Measurements from ENCODE around the gene BBS9. TPM values are rescaled to one million over a fixed set of nuclear protein-coding genes. Genes with fewer than 3 reads are reported as not detected.

Gene BBS9
- total and polyA plus RNA-seq, 4 experiments from 2014 or later, result 13.9 to 27.3 (median 24.8) TPM

- Mint-ChIP-seq H3K36me3 (peaks cover 34 to 68% of the 10 kb centered on the region in 2 donors), H3K4me1 (peaks cover 0 to 1% (median 0%) of the 10 kb centered on the region in 4 donors), H3K4me3 (no peak overlapping the region), H3K27me3 (no peaks in the 10 kb centered on the region), H3K9me3 (no peaks in the 10 kb centered on the region), H3K27ac (no peak overlapping the region)
- Histone ChIP-seq H3K9me3 (ENCODE audit: control insufficient read depth in 1 of 2, low read length in 2 of 2) (no peaks in the 10 kb centered on the region), H3K4me1 (ENCODE audit: insufficient read depth, low read length) (no peaks in the 10 kb centered on the region), H3K27ac (ENCODE audit: low read depth, low read length) (no peak overlapping the region), H3K36me3 (ENCODE audit: insufficient read depth, low read length) (no peaks in the 10 kb centered on the region), H3K27me3 (ENCODE audit: insufficient read depth, low read length) (no peaks in the 10 kb centered on the region), H3K4me3 (ENCODE audit: low read length in 2 of 2) (no peak overlapping the region)
- intact Hi-C loops (cut with micrococcal nuclease), result no loop called here
- DNase-seq, result no peak
- ChIA-PET POLR2A (ENCODE audit: partially characterized antibody) (no interaction called here), CTCF (ENCODE audit: partially characterized antibody) (no interaction called here)
Observed at GRCh38 chr7:33643530-33643929, 514.2 kb downstream of the BBS9 start.

- DNase-seq, result no peak
- no peak overlapping the region for H3K27ac Mint-ChIP-seq
- Histone ChIP-seq H3K9me3 (ENCODE audit: control insufficient read depth in 1 of 2, low read length in 2 of 2) (no peaks in the 10 kb centered on the region), H3K27ac (ENCODE audit: low read depth, low read length) (no peak overlapping the region), H3K4me3 (ENCODE audit: low read length in 2 of 2) (no peak overlapping the region), H3K4me1 (ENCODE audit: insufficient read depth, low read length) (no peaks in the 10 kb centered on the region), H3K36me3 (ENCODE audit: insufficient read depth, low read length) (no peaks in the 10 kb centered on the region), H3K27me3 (ENCODE audit: insufficient read depth, low read length) (no peaks in the 10 kb centered on the region)
- peaks cover 35 to 73% of the 10 kb centered on the region in 2 donors for H3K36me3 Mint-ChIP-seq
- CTCF ChIA-PET (ENCODE audit: partially characterized antibody), result no interaction called here
- POLR2A ChIA-PET (ENCODE audit: partially characterized antibody), result no interaction called here
- H3K27me3 Mint-ChIP-seq, result no peaks in the 10 kb centered on the region
- no peaks in the 10 kb centered on the region for H3K9me3 Mint-ChIP-seq
- intact Hi-C loops (cut with micrococcal nuclease), result no loop called here
- no peak overlapping the region for H3K4me3 Mint-ChIP-seq
- peaks cover 0 to 1% (median 0%) of the 10 kb centered on the region in 4 donors for H3K4me1 Mint-ChIP-seq
Observed at GRCh38 chr7:33644489-33644888, 515.1 kb downstream of the BBS9 start.

- H3K36me3 ChIP-seq (ENCODE audit: insufficient read depth, low read length), result no peaks in the 10 kb centered on the region
- ChIA-PET POLR2A (ENCODE audit: partially characterized antibody) (no interaction called here), CTCF (ENCODE audit: partially characterized antibody) (no interaction called here)
- Mint-ChIP-seq H3K36me3 (peaks cover 30 to 75% of the 10 kb centered on the region in 2 donors), H3K27me3 (no peaks in the 10 kb centered on the region), H3K4me1 (peaks cover 0 to 1% (median 0%) of the 10 kb centered on the region in 4 donors), H3K4me3 (no peak overlapping the region), H3K27ac (no peak overlapping the region), H3K9me3 (peaks cover 0 to 2% (median 0%) of the 10 kb centered on the region in 8 donors)
- no peak overlapping the region for H3K27ac ChIP-seq (ENCODE audit: low read depth, low read length)
- no peaks in the 10 kb centered on the region for H3K9me3 ChIP-seq (ENCODE audit: control insufficient read depth in 1 of 2, low read length in 2 of 2)
- DNase-seq, result no peak
- H3K27me3 ChIP-seq (ENCODE audit: insufficient read depth, low read length), result no peaks in the 10 kb centered on the region
- intact Hi-C loops (cut with micrococcal nuclease), result no loop called here
- no peaks in the 10 kb centered on the region for H3K4me1 ChIP-seq (ENCODE audit: insufficient read depth, low read length)
- no peak overlapping the region for H3K4me3 ChIP-seq (ENCODE audit: low read length in 2 of 2)
Observed at GRCh38 chr7:33645104-33645503, 515.7 kb downstream of the BBS9 start.

GRCh38 chr7:33646166-33646565 is 516.8 kb downstream of the BBS9 start:
- no peaks in the 10 kb centered on the region for H3K27me3 Mint-ChIP-seq
- no peak for DNase-seq
- H3K4me3 Mint-ChIP-seq, result no peak overlapping the region
- peaks cover 23 to 76% of the 10 kb centered on the region in 2 donors for H3K36me3 Mint-ChIP-seq
- intact Hi-C loops (cut with micrococcal nuclease), result no loop called here
- CTCF ChIA-PET (ENCODE audit: partially characterized antibody), result no interaction called here
- H3K4me3 ChIP-seq (ENCODE audit: low read length in 2 of 2), result no peak overlapping the region
- no peaks in the 10 kb centered on the region for H3K27me3 ChIP-seq (ENCODE audit: insufficient read depth, low read length)
- H3K4me1 Mint-ChIP-seq, result peaks cover 0 to 1% (median 0%) of the 10 kb centered on the region in 4 donors
- peaks cover 0 to 2% (median 0%) of the 10 kb centered on the region in 8 donors for H3K9me3 Mint-ChIP-seq
- H3K27ac Mint-ChIP-seq, result no peak overlapping the region
- H3K9me3 ChIP-seq (ENCODE audit: control insufficient read depth in 1 of 2, low read length in 2 of 2), result no peaks in the 10 kb centered on the region
- POLR2A ChIA-PET (ENCODE audit: partially characterized antibody), result no interaction called here
- H3K27ac ChIP-seq (ENCODE audit: low read depth, low read length), result no peak overlapping the region
- no peaks in the 10 kb centered on the region for H3K36me3 ChIP-seq (ENCODE audit: insufficient read depth, low read length)
- no peaks in the 10 kb centered on the region for H3K4me1 ChIP-seq (ENCODE audit: insufficient read depth, low read length)

- peaks cover 23 to 80% of the 10 kb centered on the region in 2 donors for H3K36me3 Mint-ChIP-seq
- Histone ChIP-seq H3K9me3 (ENCODE audit: control insufficient read depth in 1 of 2, low read length in 2 of 2) (no peaks in the 10 kb centered on the region), H3K27ac (ENCODE audit: low read depth, low read length) (no peak overlapping the region), H3K36me3 (ENCODE audit: insufficient read depth, low read length) (no peaks in the 10 kb centered on the region), H3K27me3 (ENCODE audit: insufficient read depth, low read length) (no peaks in the 10 kb centered on the region), H3K4me3 (ENCODE audit: low read length in 2 of 2) (no peak overlapping the region), H3K4me1 (ENCODE audit: insufficient read depth, low read length) (no peaks in the 10 kb centered on the region)
- H3K27me3 Mint-ChIP-seq, result no peaks in the 10 kb centered on the region
- peaks cover 0 to 2% (median 0%) of the 10 kb centered on the region in 8 donors for H3K9me3 Mint-ChIP-seq
- no peak for DNase-seq
- intact Hi-C loops (cut with micrococcal nuclease), result no loop called here
- POLR2A ChIA-PET (ENCODE audit: partially characterized antibody), result no interaction called here
- CTCF ChIA-PET (ENCODE audit: partially characterized antibody), result no interaction called here
- peaks cover 0 to 1% (median 0%) of the 10 kb centered on the region in 4 donors for H3K4me1 Mint-ChIP-seq
- H3K27ac Mint-ChIP-seq, result no peak overlapping the region
- H3K4me3 Mint-ChIP-seq, result no peak overlapping the region
Observed at GRCh38 chr7:33646891-33647391, 517.6 kb downstream of the BBS9 start.

GRCh38 chr7:33649476-33650441 is 520.4 kb downstream of the BBS9 start:
- H3K4me1 ChIP-seq (ENCODE audit: insufficient read depth, low read length), result no peaks in the 10 kb centered on the region
- H3K9me3 ChIP-seq (ENCODE audit: control insufficient read depth in 1 of 2, low read length in 2 of 2), result no peaks in the 10 kb centered on the region
- Mint-ChIP-seq H3K27me3 (no peaks in the 10 kb centered on the region), H3K4me1 (no peaks in the 10 kb centered on the region), H3K9me3 (peaks cover 0 to 2% (median 0%) of the 10 kb centered on the region in 8 donors), H3K4me3 (no peak overlapping the region), H3K36me3 (peaks cover 17 to 75% of the 10 kb centered on the region in 2 donors), H3K27ac (no peak overlapping the region)
- no peak for DNase-seq
- no peaks in the 10 kb centered on the region for H3K27me3 ChIP-seq (ENCODE audit: insufficient read depth, low read length)
- ChIA-PET CTCF (ENCODE audit: partially characterized antibody) (no interaction called here), POLR2A (ENCODE audit: partially characterized antibody) (no interaction called here)
- no peak overlapping the region for H3K4me3 ChIP-seq (ENCODE audit: low read length in 2 of 2)
- H3K27ac ChIP-seq (ENCODE audit: low read depth, low read length), result no peak overlapping the region
- H3K36me3 ChIP-seq (ENCODE audit: insufficient read depth, low read length), result no peaks in the 10 kb centered on the region
- intact Hi-C loops (cut with micrococcal nuclease), result no loop called here

GRCh38 chr7:33650828-33651227 is 521.5 kb downstream of the BBS9 start:
- POLR2A ChIA-PET (ENCODE audit: partially characterized antibody), result no interaction called here
- no peak overlapping the region for H3K4me3 Mint-ChIP-seq
- intact Hi-C loops (cut with micrococcal nuclease), result no loop called here

More at GRCh38 chr7:33650828-33651227, 521.5 kb downstream of the BBS9 start:
- no peaks in the 10 kb centered on the region for H3K9me3 ChIP-seq (ENCODE audit: control insufficient read depth in 1 of 2, low read length in 2 of 2)
- DNase-seq, result no peak
- no peaks in the 10 kb centered on the region for H3K27me3 ChIP-seq (ENCODE audit: insufficient read depth, low read length)
- CTCF ChIA-PET (ENCODE audit: partially characterized antibody), result no interaction called here
- Mint-ChIP-seq H3K36me3 (peaks cover 17 to 67% of the 10 kb centered on the region in 2 donors), H3K4me1 (no peaks in the 10 kb centered on the region), H3K27me3 (no peaks in the 10 kb centered on the region), H3K27ac (no peak overlapping the region), H3K9me3 (peaks cover 0 to 2% (median 0%) of the 10 kb centered on the region in 8 donors)
- no peak overlapping the region for H3K27ac ChIP-seq (ENCODE audit: low read depth, low read length)
- no peaks in the 10 kb centered on the region for H3K36me3 ChIP-seq (ENCODE audit: insufficient read depth, low read length)
- H3K4me1 ChIP-seq (ENCODE audit: insufficient read depth, low read length), result no peaks in the 10 kb centered on the region
- H3K4me3 ChIP-seq (ENCODE audit: low read length in 2 of 2), result no peak overlapping the region
